GM19395 (cell line): ENCODE results near the gene C1S.
"Not testable (repeated sequence)": the region's sequence is repeated elsewhere in the genome, so short reads cannot be mapped to it uniquely, and the experiment has no call there.

ENCODE experiments used
- ATAC-seq: cut with Tn5 transposase; IDR thresholded peaks from one replicate; pipeline ENCODE4 v1.9.1; 2021; ENCODE audit warnings: mild to moderate bottlenecking, moderate library complexity; ENCODE audit not compliant: unreplicated experiment

Gene C1S

GRCh38 chr12:7046383-7047105, 14.0 kb upstream of the C1S start:
- no peak for ATAC-seq

GRCh38 chr12:7047306-7047705, 13.2 kb upstream of the C1S start:
- ATAC-seq, result no peak

GRCh38 chr12:7049445-7049951, 11.0 kb upstream of the C1S start:
- not testable (repeated sequence) for ATAC-seq

- not testable (repeated sequence) for ATAC-seq
Measured at GRCh38 chr12:7049973-7050372, 10.5 kb upstream of the C1S start.

GRCh38 chr12:7054925-7055324, 5.6 kb upstream of the C1S start:
- ATAC-seq, result no peak

GRCh38 chr12:7055736-7056135, 4.8 kb upstream of the C1S start:
- ATAC-seq, result not testable (repeated sequence)

GRCh38 chr12:7058163-7058845, 2.2 kb upstream of the C1S start:
- ATAC-seq, result no peak

- ATAC-seq, result no peak
Measured at GRCh38 chr12:7058850-7059395, 1.6 kb upstream of the C1S start.

GRCh38 chr12:7059780-7060179, 738 bp upstream of the C1S start:
- ATAC-seq, result no peak

- no peak for ATAC-seq
Measured at GRCh38 chr12:7061138-7061537, 620 bp downstream of the C1S start.

GRCh38 chr12:7061596-7061995, 1.1 kb downstream of the C1S start:
- no peak for ATAC-seq

GRCh38 chr12:7064516-7064915, 4.0 kb downstream of the C1S start:
- no peak for ATAC-seq

- no peak for ATAC-seq
Measured at GRCh38 chr12:7065073-7065623, 4.6 kb downstream of the C1S start.

GRCh38 chr12:7066596-7066995, 6.1 kb downstream of the C1S start:
- ATAC-seq, result no peak

- no peak for ATAC-seq
Measured at GRCh38 chr12:7067096-7067495, 6.6 kb downstream of the C1S start.

- no peak for ATAC-seq
Measured at GRCh38 chr12:7068240-7068993, 7.9 kb downstream of the C1S start.

GRCh38 chr12:7068994-7069346, 8.5 kb downstream of the C1S start:
- ATAC-seq, result no peak

- no peak for ATAC-seq
Measured at GRCh38 chr12:7069386-7069785, 8.9 kb downstream of the C1S start.

GRCh38 chr12:7072035-7072434, 11.5 kb downstream of the C1S start:
- ATAC-seq, result no peak

GRCh38 chr12:7072554-7072953, 12.0 kb downstream of the C1S start:
- no peak for ATAC-seq

- no peak for ATAC-seq
Measured at GRCh38 chr12:7073946-7074345, 13.4 kb downstream of the C1S start.
